Uterus (tissue), 4 donors: ENCODE data around the gene RNF208. TPM values are rescaled to one million over a fixed set of nuclear protein-coding genes. Genes with fewer than 3 reads are reported as not detected.

ENCODE experiments used
- DNase-seq, 2 donors: peaks; one replicate each; pipeline ENCODE4 v3.0.0-alpha.2; 2019 to 2020
- H3K27ac ChIP-seq, 2 donors: fragments of 200-600 bp; sonication (generic); 1 replicate in 1 of 2; 2 replicates in 1 of 2; pipeline ENCODE4 v1.5.1; 2016 to 2018
- H3K27me3 ChIP-seq, 2 donors: fragments of 200-600 bp; sonication (generic); one replicate each; pipeline ENCODE4 v1.5.1; 2018 to 2019; ENCODE audit warnings: control low read depth in 1 of 2
- H3K36me3 ChIP-seq, 2 donors: fragments of 200-600 bp; sonication (generic); one replicate each; pipeline ENCODE4 v1.5.1; 2019; ENCODE audit warnings: control low read depth in 1 of 2
- H3K4me1 ChIP-seq, 2 donors: fragments of 200-600 bp; sonication (generic); one replicate each; pipeline ENCODE4 v1.5.1; 2018 to 2019; ENCODE audit warnings: control low read depth in 1 of 2
- H3K4me3 ChIP-seq, 2 donors: fragments of 200-600 bp; sonication (generic); 1 replicate in 1 of 2; 2 replicates in 1 of 2; pipeline ENCODE4 v1.5.1; 2018 to 2019; ENCODE audit warnings: mild to moderate bottlenecking in 1 of 2
- H3K9me3 ChIP-seq, 2 donors: fragments of 200-600 bp; sonication (generic); one replicate each; pipeline ENCODE4 v1.5.1; 2019; ENCODE audit warnings: control low read depth in 1 of 2
- POLR2A ChIP-seq, 2 donors: fragments of 450-650 bp; IDR thresholded peaks; one replicate each; pipeline ENCODE4 v1.6.1; 2016; ENCODE audit warnings: antibody characterized with exemption in 2 of 2, mild to moderate bottlenecking in 1 of 2, moderate library complexity in 1 of 2
- intact Hi-C: fragments of 100-400 bp; cut with DNase I; formaldehyde crosslinking; loops from one replicate; pipeline ENCODE4 v1.15.1; 2023; ENCODE audit warnings: low total_unique reads
- total RNA-seq, 4 donors: library from RNA; depleted of rRNA in 3 of 4; stranded (reverse); fragments of >200 nt in 3 of 4; gene quantifications; one replicate each; pipeline versions ENCODE4 v1.1.0 to v1.2.4, GENCODE V29; 2014 to 2023
- TF ChIP-seq, protein P1 (sequence below), 4 experiments: fragments of 200-600 bp in 2 of 4; fragments of 450-650 bp in 2 of 4; sonication (generic) in 2 of 4; IDR thresholded peaks; one replicate each; pipeline ENCODE4 v1.5.1; 2016 to 2019; ENCODE audit warnings: antibody characterized with exemption in 4 of 4, mild to moderate bottlenecking in 2 of 4, moderate library complexity in 1 of 4
- donor health status: DM: yes; HTN: yes; CAD: no.

RNF208 gene
- total RNA-seq, 4 donors from 2014 or later = 3.7 TPM; not detected in 3

DNA sequence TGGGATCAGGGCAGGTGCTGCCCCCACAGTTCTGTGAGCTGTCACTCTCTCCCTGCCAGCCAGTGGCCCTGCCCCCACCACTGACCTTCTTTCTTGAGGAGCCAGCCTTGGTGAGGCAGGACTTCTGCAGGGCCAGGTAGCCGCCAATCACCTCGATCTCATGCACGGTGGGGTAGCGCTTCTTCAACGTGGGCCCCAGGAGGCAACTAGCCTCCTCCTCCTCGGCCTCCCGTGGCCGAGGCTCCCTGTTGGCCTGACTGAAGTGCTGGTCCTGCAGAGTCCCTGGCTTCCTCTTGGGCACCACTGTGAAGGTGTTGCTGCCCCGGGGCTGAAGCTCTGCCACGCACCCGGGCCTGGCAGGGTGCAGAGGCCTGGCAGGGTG is 23.1 kb downstream of the RNF208 start:
- no peaks in the 10 kb centered on the region for H3K9me3 ChIP-seq
- H3K27ac ChIP-seq = no peak overlapping the region
- TF ChIP-seq, protein P1, sequence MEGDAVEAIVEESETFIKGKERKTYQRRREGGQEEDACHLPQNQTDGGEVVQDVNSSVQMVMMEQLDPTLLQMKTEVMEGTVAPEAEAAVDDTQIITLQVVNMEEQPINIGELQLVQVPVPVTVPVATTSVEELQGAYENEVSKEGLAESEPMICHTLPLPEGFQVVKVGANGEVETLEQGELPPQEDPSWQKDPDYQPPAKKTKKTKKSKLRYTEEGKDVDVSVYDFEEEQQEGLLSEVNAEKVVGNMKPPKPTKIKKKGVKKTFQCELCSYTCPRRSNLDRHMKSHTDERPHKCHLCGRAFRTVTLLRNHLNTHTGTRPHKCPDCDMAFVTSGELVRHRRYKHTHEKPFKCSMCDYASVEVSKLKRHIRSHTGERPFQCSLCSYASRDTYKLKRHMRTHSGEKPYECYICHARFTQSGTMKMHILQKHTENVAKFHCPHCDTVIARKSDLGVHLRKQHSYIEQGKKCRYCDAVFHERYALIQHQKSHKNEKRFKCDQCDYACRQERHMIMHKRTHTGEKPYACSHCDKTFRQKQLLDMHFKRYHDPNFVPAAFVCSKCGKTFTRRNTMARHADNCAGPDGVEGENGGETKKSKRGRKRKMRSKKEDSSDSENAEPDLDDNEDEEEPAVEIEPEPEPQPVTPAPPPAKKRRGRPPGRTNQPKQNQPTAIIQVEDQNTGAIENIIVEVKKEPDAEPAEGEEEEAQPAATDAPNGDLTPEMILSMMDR (IDR thresholded peaks at IDR 0.05) = no peak
- no peak for TF ChIP-seq POLR2A (IDR thresholded peaks at IDR 0.05)
- H3K4me1 ChIP-seq = peaks cover 12 to 17% of the 10 kb centered on the region in 2 donors
- no peak for DNase-seq
- H3K27me3 ChIP-seq = no peaks in the 10 kb centered on the region
- intact Hi-C loops = no loop called here
- H3K36me3 ChIP-seq = no peaks in the 10 kb centered on the region
- peak overlapping the region in 1 of 2 donors; percentile 38 for H3K4me3 ChIP-seq

DNA sequence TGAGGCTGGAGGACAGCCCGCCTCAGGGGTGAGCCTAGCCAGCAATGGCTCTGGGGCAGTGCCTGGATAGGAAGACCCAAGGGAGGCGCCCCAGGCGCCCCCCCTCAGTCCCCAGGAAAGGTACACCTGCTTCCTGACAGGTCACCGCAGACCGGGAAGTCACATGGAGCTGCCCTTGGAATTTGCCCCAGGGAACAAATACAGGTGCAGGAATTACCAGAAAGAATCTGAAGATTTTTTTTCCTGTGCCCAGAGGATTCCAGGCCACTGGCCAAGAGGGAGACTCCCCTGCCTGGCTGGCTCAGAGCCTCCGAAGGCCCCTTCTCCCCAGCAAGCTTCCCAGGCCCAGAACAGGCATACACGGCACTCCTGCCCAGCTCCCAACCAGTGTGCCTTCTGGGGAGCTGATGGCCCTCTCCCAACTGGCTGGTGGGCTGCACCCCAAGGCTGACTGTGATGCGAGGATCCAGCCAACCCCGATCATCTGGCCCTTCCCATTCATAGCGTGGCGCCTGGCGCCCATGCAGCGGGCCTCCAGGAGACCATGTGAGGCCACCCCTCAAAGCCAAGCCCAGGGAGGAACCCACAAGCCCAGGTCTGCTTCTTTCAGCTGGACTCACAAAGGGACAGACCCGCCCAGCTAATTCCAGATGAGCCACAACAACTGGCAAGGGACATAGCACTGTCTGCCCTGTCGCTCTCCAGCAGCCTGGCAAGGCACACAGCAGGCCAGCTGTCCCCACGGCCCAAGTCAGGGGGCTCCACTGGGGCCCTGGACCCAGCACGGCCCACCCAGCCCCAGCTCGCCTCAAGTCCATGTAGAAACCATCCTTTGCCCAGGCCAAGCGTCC is 23.8 kb downstream of the RNF208 start:
- Histone ChIP-seq H3K27me3 (no peaks in the 10 kb centered on the region), H3K36me3 (no peaks in the 10 kb centered on the region), H3K27ac (no peak overlapping the region), H3K9me3 (no peaks in the 10 kb centered on the region), H3K4me3 (no peak overlapping the region), H3K4me1 (peaks cover 8 to 17% of the 10 kb centered on the region in 2 donors)
- TF ChIP-seq POLR2A (IDR thresholded peaks at IDR 0.05) = no peak
- TF ChIP-seq, protein P1 (IDR thresholded peaks at IDR 0.05) = no peak
- no peak for DNase-seq
- intact Hi-C loops = no loop called here

DNA sequence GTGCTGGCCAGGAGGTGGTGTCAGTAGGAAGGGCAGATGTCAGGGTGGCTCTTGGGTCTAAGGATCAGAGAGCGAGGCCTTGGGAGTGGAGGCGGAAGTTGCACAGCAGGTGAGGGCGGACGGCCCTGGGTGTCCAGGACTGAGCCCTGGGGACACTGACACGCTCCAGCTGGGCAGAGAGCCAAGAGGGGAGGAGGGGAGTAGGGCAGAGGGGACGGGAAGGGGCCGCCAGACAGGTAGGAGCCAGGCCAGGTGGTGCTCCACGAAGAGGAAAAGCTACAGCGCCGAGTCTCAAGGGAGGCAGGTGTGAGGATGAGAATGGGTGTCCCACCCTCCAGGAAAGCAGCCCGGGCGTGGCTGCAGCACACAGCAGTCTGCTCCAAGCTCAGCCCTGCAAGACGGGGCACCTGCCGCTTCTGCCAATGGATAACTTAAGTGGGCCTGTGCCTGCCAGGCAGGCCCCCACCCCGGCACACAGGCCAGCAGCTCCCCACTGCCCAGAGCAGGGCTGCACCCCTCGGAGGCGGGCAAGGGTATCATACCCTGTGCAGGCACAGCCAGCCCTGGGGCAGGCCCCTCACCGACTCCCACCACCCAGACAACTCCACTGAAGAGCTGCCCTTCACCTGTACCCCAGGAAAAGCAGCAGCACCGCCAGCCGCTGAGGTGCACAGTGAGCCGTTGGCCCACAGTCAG is 26.4 kb downstream of the RNF208 start:
- H3K36me3 ChIP-seq = no peaks in the 10 kb centered on the region
- no peak overlapping the region for H3K4me3 ChIP-seq
- no peak for DNase-seq
- no peaks in the 10 kb centered on the region for H3K27me3 ChIP-seq
- H3K9me3 ChIP-seq = no peaks in the 10 kb centered on the region
- peaks cover 8 to 17% of the 10 kb centered on the region in 2 donors for H3K4me1 ChIP-seq
- TF ChIP-seq POLR2A (IDR thresholded peaks at IDR 0.05) = no peak
- TF ChIP-seq, protein P1 (IDR thresholded peaks at IDR 0.05) = no peak
- H3K27ac ChIP-seq = no peak overlapping the region
- intact Hi-C loops = no loop called here

DNA sequence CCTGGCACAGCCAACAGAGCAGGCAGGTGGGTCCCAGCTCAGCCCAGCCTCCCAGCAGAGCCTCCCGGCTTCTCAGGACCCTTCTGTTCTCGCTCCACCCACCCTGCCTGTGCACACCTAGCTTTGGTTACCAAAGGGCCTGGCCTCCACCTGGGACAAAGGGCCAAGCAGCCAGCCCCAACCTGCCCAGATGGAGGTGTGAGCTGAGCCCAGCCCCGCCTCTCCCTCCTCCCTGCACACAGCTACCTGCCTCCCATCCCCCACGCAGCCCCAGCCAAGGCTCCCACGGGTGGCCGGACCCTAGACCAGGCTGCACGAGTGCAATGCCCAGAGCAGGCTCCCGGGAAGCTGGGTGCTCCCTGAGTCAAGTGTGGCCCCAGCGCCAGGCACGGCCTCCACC is 27.1 kb downstream of the RNF208 start:
- no peak for TF ChIP-seq POLR2A (IDR thresholded peaks at IDR 0.05)
- TF ChIP-seq, protein P1 (IDR thresholded peaks at IDR 0.05) = no peak

DNA sequence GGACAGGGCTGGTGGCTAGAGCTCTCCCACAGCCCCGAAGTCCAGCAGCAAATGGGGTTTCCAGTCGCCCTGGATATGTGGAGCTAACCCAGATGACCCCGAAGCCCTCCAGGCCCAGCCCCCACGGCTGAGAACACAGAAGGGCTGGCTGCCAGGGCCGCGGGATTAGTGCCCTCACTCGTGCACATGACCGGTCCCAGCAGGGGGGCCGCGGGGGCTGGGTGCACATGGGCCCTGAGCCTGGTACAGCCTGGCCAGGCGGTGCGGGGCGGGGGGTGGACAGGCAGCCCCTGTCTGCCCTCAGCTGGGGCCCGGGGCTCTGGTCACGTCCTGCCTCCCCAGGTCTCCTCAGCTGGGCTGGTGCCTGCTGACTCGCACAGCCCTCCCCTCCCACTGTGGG is 27.7 kb downstream of the RNF208 start:
- Histone ChIP-seq H3K4me1 (peaks cover 8 to 19% of the 10 kb centered on the region in 2 donors), H3K36me3 (no peaks in the 10 kb centered on the region), H3K4me3 (no peak overlapping the region), H3K27ac (no peak overlapping the region), H3K27me3 (no peaks in the 10 kb centered on the region), H3K9me3 (no peaks in the 10 kb centered on the region)
- no peak for DNase-seq
- intact Hi-C loops = no loop called here
- TF ChIP-seq, protein P1 (IDR thresholded peaks at IDR 0.05) = no peak
- TF ChIP-seq POLR2A (IDR thresholded peaks at IDR 0.05) = no peak

More for the DNA sequence above, 27.1 kb downstream of the RNF208 start:
- H3K4me1 ChIP-seq = peaks cover 8 to 19% of the 10 kb centered on the region in 2 donors
- no peak overlapping the region for H3K4me3 ChIP-seq
- DNase-seq = no peak
- no peaks in the 10 kb centered on the region for H3K9me3 ChIP-seq
- intact Hi-C loops = no loop called here
- no peak overlapping the region for H3K27ac ChIP-seq
- H3K27me3 ChIP-seq = no peaks in the 10 kb centered on the region
- H3K36me3 ChIP-seq = no peaks in the 10 kb centered on the region
